H9 (cell line): ENCODE results near the gene UTS2R. TPM values are rescaled to one million over a fixed set of nuclear protein-coding genes. Genes with fewer than 3 reads are reported as not detected.

Source experiments
- DNase-seq: peaks from one replicate; pipeline ENCODE4 v3.0.0-alpha.2; 2017
- H2AFZ ChIP-seq: one replicate; pipeline ENCODE4 v1.6.1; 2013; ENCODE audit warnings: mild to moderate bottlenecking, low read length, control low read depth, moderate library complexity
- H2AK5ac ChIP-seq: 2 replicates; pipeline ENCODE4 v1.6.1; 2013; ENCODE audit warnings: low read length, control low read depth, mixed read lengths; ENCODE audit not compliant: insufficient read length
- H2BK120ac ChIP-seq: one replicate; pipeline ENCODE4 v1.6.1; 2013; ENCODE audit warnings: low read depth, mild to moderate bottlenecking, low read length, control low read depth, inconsistent platforms; ENCODE audit not compliant: poor library complexity, severe bottlenecking
- H2BK12ac ChIP-seq: 2 replicates; pipeline ENCODE4 v1.6.1; 2013; ENCODE audit warnings: low read length, control low read depth, mixed read lengths, low read depth; ENCODE audit not compliant: insufficient read length
- H2BK15ac ChIP-seq: 2 replicates; pipeline ENCODE4 v1.6.1; 2013; ENCODE audit warnings: low read depth, low read length, control low read depth
- H2BK20ac ChIP-seq: one replicate; pipeline ENCODE4 v1.6.1; 2013; ENCODE audit warnings: low read depth, mild to moderate bottlenecking, low read length, control low read depth, inconsistent platforms; ENCODE audit not compliant: poor library complexity, severe bottlenecking
- H2BK5ac ChIP-seq: 2 replicates; pipeline ENCODE4 v1.6.1; 2013; ENCODE audit warnings: low read length, control low read depth, mixed read lengths; ENCODE audit not compliant: insufficient read length
- H3K14ac ChIP-seq: 2 replicates; pipeline ENCODE4 v1.6.1; 2013; ENCODE audit warnings: low read length, control low read depth; ENCODE audit not compliant: insufficient read depth
- H3K18ac ChIP-seq: 2 replicates; pipeline ENCODE4 v1.6.1; 2013; ENCODE audit warnings: low read depth, mild to moderate bottlenecking, mixed read lengths, low read length, control low read depth; ENCODE audit not compliant: insufficient read length
- H3K23ac ChIP-seq: 2 replicates; pipeline ENCODE4 v1.6.1; 2013; ENCODE audit warnings: low read length, control low read depth, mixed read lengths, low read depth; ENCODE audit not compliant: insufficient read length
- H3K23me2 ChIP-seq: 2 replicates; pipeline ENCODE4 v1.6.1; 2013; ENCODE audit warnings: low read depth, mild to moderate bottlenecking, mixed read lengths, low read length, control low read depth; ENCODE audit not compliant: insufficient read length, poor library complexity, severe bottlenecking
- H3K27ac ChIP-seq: 2 replicates; pipeline ENCODE4 v1.5.1; 2013; ENCODE audit warnings: low read length, control low read depth, mixed read lengths, low read depth; ENCODE audit not compliant: insufficient read length
- H3K27me3 ChIP-seq: 2 replicates; pipeline ENCODE4 v1.6.1; 2013; ENCODE audit warnings: low read length, control low read depth, inconsistent platforms; ENCODE audit not compliant: insufficient read depth
- H3K4ac ChIP-seq: 2 replicates; pipeline ENCODE4 v1.6.1; 2013; ENCODE audit warnings: low read depth, mild to moderate bottlenecking, control low read depth, inconsistent platforms, low read length, moderate library complexity
- H3K4me1 ChIP-seq: 2 replicates; pipeline ENCODE4 v1.6.1; 2013; ENCODE audit warnings: low read length, control low read depth, inconsistent platforms; ENCODE audit not compliant: insufficient read depth
- H3K4me2 ChIP-seq: 2 replicates; pipeline ENCODE4 v1.6.1; 2013; ENCODE audit warnings: low read length, control low read depth, mixed read lengths; ENCODE audit not compliant: insufficient read length, insufficient read depth
- H3K56ac ChIP-seq: 2 replicates; pipeline ENCODE4 v1.6.1; 2013; ENCODE audit warnings: low read depth, mild to moderate bottlenecking, mixed read lengths, low read length, control low read depth; ENCODE audit not compliant: insufficient read length
- H3K79me1 ChIP-seq: 2 replicates; pipeline ENCODE4 v1.6.1; 2013; ENCODE audit warnings: low read depth, mild to moderate bottlenecking, moderate library complexity, low read length, control low read depth, inconsistent platforms; ENCODE audit not compliant: insufficient read depth, poor library complexity, severe bottlenecking
- H3K79me2 ChIP-seq: 2 replicates; pipeline ENCODE4 v1.6.1; 2013; ENCODE audit warnings: low read length, control low read depth, inconsistent platforms; ENCODE audit not compliant: insufficient read depth
- H3K9ac ChIP-seq: 2 replicates; pipeline ENCODE4 v1.6.1; 2013; ENCODE audit warnings: low read length, control low read depth, mixed read lengths; ENCODE audit not compliant: insufficient read length; ENCODE audit errors: extremely low read depth
- H3K9me3 ChIP-seq: one replicate; pipeline ENCODE4 v1.6.1; 2013; ENCODE audit warnings: low read depth, low read length, inconsistent platforms; ENCODE audit not compliant: control insufficient read depth
- H3T11ph ChIP-seq: one replicate; pipeline ENCODE4 v1.6.1; 2013; ENCODE audit warnings: mild to moderate bottlenecking, low read length, control low read depth, inconsistent platforms
- H4K20me1 ChIP-seq: one replicate; pipeline ENCODE4 v1.6.1; 2013; ENCODE audit not compliant: control insufficient read depth, insufficient read length, insufficient read depth
- H4K5ac ChIP-seq: 2 replicates; pipeline ENCODE4 v1.6.1; 2013; ENCODE audit warnings: low read depth, mild to moderate bottlenecking, mixed read lengths, low read length, control low read depth; ENCODE audit not compliant: insufficient read length
- H4K8ac ChIP-seq: replicated peaks from 2 replicates; pipeline ENCODE4 v1.6.1; 2013; ENCODE audit warnings: low read length, control low read depth, mixed read lengths, low read depth; ENCODE audit not compliant: insufficient read length
- H4K91ac ChIP-seq: 2 replicates; pipeline ENCODE4 v1.6.1; 2013; ENCODE audit warnings: low read depth, mild to moderate bottlenecking, moderate library complexity, mixed read lengths, low read length, control low read depth; ENCODE audit not compliant: insufficient read length
- H3K27ac Mint-ChIP-seq, 3 experiments: 2 replicates in 2 of 3; 3 replicates in 1 of 3; pipeline ENCODE4 v1.8.0; 2020 to 2021; ENCODE audit warnings: mixed read lengths in 3 of 3, mild to moderate bottlenecking in 1 of 3, moderate library complexity in 1 of 3
- H3K27me3 Mint-ChIP-seq: 2 replicates; pipeline ENCODE4 v1.8.0; 2021; ENCODE audit warnings: low read depth, mild to moderate bottlenecking, moderate library complexity, mixed read lengths
- H3K36me3 Mint-ChIP-seq, 3 experiments: 2 replicates in 2 of 3; 3 replicates in 1 of 3; pipeline ENCODE4 v1.8.0; 2020 to 2021; ENCODE audit warnings: low read depth in 3 of 3, mixed read lengths in 3 of 3; ENCODE audit not compliant: insufficient read depth in 1 of 3
- H3K4me1 Mint-ChIP-seq, 2 experiments: 2 replicates each; pipeline ENCODE4 v1.8.0; 2020; ENCODE audit warnings: mixed read lengths in 2 of 2
- H3K4me3 Mint-ChIP-seq, 2 experiments: 2 replicates in 1 of 2; 3 replicates in 1 of 2; pipeline ENCODE4 v1.8.0; 2020 to 2021; ENCODE audit warnings: mild to moderate bottlenecking in 2 of 2, mixed read lengths in 2 of 2, moderate library complexity in 1 of 2
- H3K9me3 Mint-ChIP-seq, 2 experiments: 2 replicates in 1 of 2; 3 replicates in 1 of 2; pipeline ENCODE4 v1.8.0; 2020; ENCODE audit warnings: mild to moderate bottlenecking in 2 of 2, mixed read lengths in 2 of 2, moderate library complexity in 1 of 2
- WGBS: extraction: QIAGEN DNeasy Blood & Tissue Kit; methylation state at CpG from one replicate; pipeline ENCODE4 v1.1.7; 2013; ENCODE audit warnings: missing lambda C conversion rate, low lambda C conversion rate, mixed read lengths; ENCODE audit not compliant: insufficient read length; ENCODE audit errors: extremely low coverage; 5-methylcytosine and 5-hydroxymethylcytosine counted together
- total RNA-seq: library from RNA; stranded (reverse); gene quantifications from 2 replicates; pipeline ENCODE4 v1.2.1, GENCODE V29; 2021
- TF ChIP-seq, protein P1 (sequence below): fragments of 200-600 bp; sonication (generic); conservative IDR thresholded peaks from 3 replicates; pipeline ENCODE4 v1.8.0; 2021; ENCODE audit warnings: antibody characterized with exemption, mild to moderate bottlenecking

The UTS2R gene
- total RNA-seq, 1 experiment from 2014 or later = 0.94 TPM

DNA sequence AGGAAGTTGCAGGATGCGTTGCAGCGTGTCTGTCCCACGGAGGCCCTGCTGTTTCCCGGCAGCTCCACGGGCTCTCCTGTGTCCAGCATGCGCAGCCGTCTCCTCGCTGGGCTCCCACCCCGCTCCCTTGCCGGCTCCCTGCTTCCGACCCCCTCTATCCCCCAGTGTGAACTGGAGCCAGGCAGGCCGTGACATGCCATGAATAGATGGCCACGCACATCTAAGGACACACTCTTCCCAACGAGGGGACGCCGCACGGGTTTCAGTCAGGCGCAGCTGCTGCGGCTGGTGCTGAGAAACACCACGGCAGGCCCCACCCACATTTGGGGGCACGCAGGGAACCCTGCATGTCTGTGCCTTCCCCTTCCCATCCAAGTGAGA lies 37.4 kb downstream of the UTS2R start:
- H3K14ac ChIP-seq = no peak overlapping the region
- H3K27ac ChIP-seq = no peak overlapping the region
- no peak overlapping the region for H3K4me3 Mint-ChIP-seq
- H3K27me3 Mint-ChIP-seq = no peaks in the 10 kb centered on the region
- no peaks in the 10 kb centered on the region for H3K27me3 ChIP-seq
- H2BK12ac ChIP-seq = no peak overlapping the region
- no peak overlapping the region for H3K4me2 ChIP-seq
- peaks cover 2 to 8% (median 2%) of the 10 kb centered on the region in 3 experiments; a peak in 4 of 7 replicates for H3K36me3 Mint-ChIP-seq
- no peaks in the 10 kb centered on the region for H3K9me3 Mint-ChIP-seq
- no peaks in the 10 kb centered on the region for H3K79me2 ChIP-seq
- H3T11ph ChIP-seq = no peak overlapping the region
- H4K8ac ChIP-seq = no peak overlapping the region
- H2BK120ac ChIP-seq = no peak overlapping the region
- no peaks in the 10 kb centered on the region for H3K4me1 ChIP-seq
- TF ChIP-seq, protein P1, sequence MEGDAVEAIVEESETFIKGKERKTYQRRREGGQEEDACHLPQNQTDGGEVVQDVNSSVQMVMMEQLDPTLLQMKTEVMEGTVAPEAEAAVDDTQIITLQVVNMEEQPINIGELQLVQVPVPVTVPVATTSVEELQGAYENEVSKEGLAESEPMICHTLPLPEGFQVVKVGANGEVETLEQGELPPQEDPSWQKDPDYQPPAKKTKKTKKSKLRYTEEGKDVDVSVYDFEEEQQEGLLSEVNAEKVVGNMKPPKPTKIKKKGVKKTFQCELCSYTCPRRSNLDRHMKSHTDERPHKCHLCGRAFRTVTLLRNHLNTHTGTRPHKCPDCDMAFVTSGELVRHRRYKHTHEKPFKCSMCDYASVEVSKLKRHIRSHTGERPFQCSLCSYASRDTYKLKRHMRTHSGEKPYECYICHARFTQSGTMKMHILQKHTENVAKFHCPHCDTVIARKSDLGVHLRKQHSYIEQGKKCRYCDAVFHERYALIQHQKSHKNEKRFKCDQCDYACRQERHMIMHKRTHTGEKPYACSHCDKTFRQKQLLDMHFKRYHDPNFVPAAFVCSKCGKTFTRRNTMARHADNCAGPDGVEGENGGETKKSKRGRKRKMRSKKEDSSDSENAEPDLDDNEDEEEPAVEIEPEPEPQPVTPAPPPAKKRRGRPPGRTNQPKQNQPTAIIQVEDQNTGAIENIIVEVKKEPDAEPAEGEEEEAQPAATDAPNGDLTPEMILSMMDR = no peak
- H2BK15ac ChIP-seq = no peak overlapping the region
- no peak overlapping the region for H3K4ac ChIP-seq
- peak overlapping the region in 2 of 3 experiments; percentile 14 to 56; a peak in 2 of 7 replicates for H3K27ac Mint-ChIP-seq
- H3K79me1 ChIP-seq = no peaks in the 10 kb centered on the region
- H3K9me3 ChIP-seq = no peaks in the 10 kb centered on the region
- no peaks in the 10 kb centered on the region for H3K4me1 Mint-ChIP-seq
- H3K18ac ChIP-seq = no peak overlapping the region
- no peak for DNase-seq
- H2BK20ac ChIP-seq = no peak overlapping the region
- no peak overlapping the region for H3K56ac ChIP-seq
- no peak overlapping the region for H2BK5ac ChIP-seq
- WGBS = no CpG with 5 or more reads among the region's 21 CpGs
- no peaks in the 10 kb centered on the region for H3K23me2 ChIP-seq
- no peak overlapping the region for H3K23ac ChIP-seq
- no peak overlapping the region for H4K91ac ChIP-seq
- no peaks in the 10 kb centered on the region for H4K20me1 ChIP-seq
- H2AFZ ChIP-seq = no peak overlapping the region
- H3K9ac ChIP-seq = no peak overlapping the region
- no peak overlapping the region for H4K5ac ChIP-seq
- H2AK5ac ChIP-seq = no peak overlapping the region
